K562 (cell line): ENCODE measurements around the gene EPHA2. TPM values are rescaled to one million over a fixed set of nuclear protein-coding genes. Genes with fewer than 3 reads are reported as not detected.

Source experiments
- ADNP ChIP-seq: fragments of 200-800 bp; sonication (Bioruptor generic); IDR thresholded peaks from 2 replicates; pipeline ENCODE4 v1.6.1; 2016; ENCODE audit warnings: missing genetic modification characterization, missing compliant biosample characterization
- ARHGAP35 ChIP-seq: fragments of 450-650 bp; IDR thresholded peaks from 2 replicates; pipeline ENCODE4 v1.6.1; 2018; ENCODE audit not compliant: partially characterized antibody
- BCL6 ChIP-seq: fragments of 250-450 bp; sonication (Bioruptor Pico); IDR thresholded peaks from 2 replicates; pipeline ENCODE4 v1.4.0; 2020
- CHCHD3 ChIP-seq: fragments of 250-450 bp; sonication (Bioruptor Pico); IDR thresholded peaks from 2 replicates; pipeline ENCODE4 v2.1.2; 2022; ENCODE audit warnings: mild to moderate bottlenecking
- ETV5 ChIP-seq: sonication (generic); formaldehyde crosslinking; IDR thresholded peaks from 2 replicates; pipeline ENCODE4 v1.4.0; 2020; ENCODE audit warnings: low read depth, mild to moderate bottlenecking, missing genetic modification reagents
- GATA2 ChIP-seq: sonication (generic); formaldehyde crosslinking; IDR thresholded peaks from 2 replicates; pipeline ENCODE4 v1.4.0; 2020; ENCODE audit warnings: mild to moderate bottlenecking, missing genetic modification reagents
- GTF2F1 ChIP-seq: IDR thresholded peaks from 2 replicates; pipeline ENCODE4 v1.6.1; 2011; ENCODE audit warnings: low read depth, low read length, improper control_type of control experiment
- NR4A1 ChIP-seq, 2 experiments: fragments of 250-450 bp in 1 of 2; fragments of 450-650 bp in 1 of 2; sonication (Bioruptor Pico) in 1 of 2; IDR thresholded peaks; 2 replicates each; pipeline versions ENCODE4 v1.4.0 to v1.6.1; 2016 to 2020; ENCODE audit warnings: mild to moderate bottlenecking in 2 of 2, missing compliant biosample characterization in 1 of 2, missing genetic modification characterization in 1 of 2, moderate library complexity in 1 of 2
- PHF8 ChIP-seq: fragments of 200-600 bp; sonication (generic); IDR thresholded peaks from 2 replicates; pipeline ENCODE4 v1.6.1; 2012; ENCODE audit warnings: mixed run types, mild to moderate bottlenecking, inconsistent platforms, low read length, moderate library complexity, borderline replicate concordance
- POLR2B ChIP-seq: fragments of 450-650 bp; IDR thresholded peaks from 2 replicates; pipeline ENCODE4 v1.6.1; 2018; ENCODE audit warnings: low read depth; ENCODE audit not compliant: partially characterized antibody
- PRMT5 ChIP-seq: sonication (generic); formaldehyde crosslinking; IDR thresholded peaks from 2 replicates; pipeline ENCODE4 v1.5.0; 2020; ENCODE audit warnings: missing genetic modification reagents
- SMAD3 ChIP-seq: fragments of 450-650 bp; formaldehyde crosslinking; conservative IDR thresholded peaks from 2 replicates; pipeline ENCODE4 v1.4.0; 2020; ENCODE audit warnings: mild to moderate bottlenecking
- SREBF2 ChIP-seq: sonication (generic); formaldehyde crosslinking; IDR thresholded peaks from 2 replicates; pipeline ENCODE4 v1.4.0; 2020; ENCODE audit warnings: mild to moderate bottlenecking, missing genetic modification reagents
- ZNF146 ChIP-seq: IDR thresholded peaks from one replicate; pipeline ENCODE4 v1.6.1; 2018; ENCODE audit warnings: missing compliant biosample characterization; ENCODE audit not compliant: unreplicated experiment
- ZNF212 ChIP-seq: fragments of 450-650 bp; formaldehyde crosslinking; IDR thresholded peaks from 2 replicates; pipeline ENCODE4 v1.4.0; 2020; ENCODE audit warnings: mild to moderate bottlenecking
- ZNF695 ChIP-seq: fragments of 450-650 bp; formaldehyde crosslinking; IDR thresholded peaks from 2 replicates; pipeline ENCODE4 v1.4.0; 2020; ENCODE audit warnings: mild to moderate bottlenecking, moderate library complexity
- polyA plus RNA-seq, 8 experiments: library from polyadenylated mRNA; depleted of rRNA in 4 of 8; stranded (reverse) in 5 of 8; unstranded in 3 of 8; fragments of >200 nt; fragmentation: Nextera tagmentation in 2 of 8; fragmentation: Illumina TruSeq in 1 of 8; extraction: Ambion mirVana in 2 of 8; extraction: Trizol in 1 of 8; gene quantifications; 2 replicates each; pipeline versions ENCODE4 v1.2.1 to v1.2.3, GENCODE V29; 2011 to 2014; ENCODE audit warnings: inconsistent platforms in 1 of 8, missing spikeins in 1 of 8
- total RNA-seq, 7 experiments: library from RNA; depleted of rRNA in 6 of 7; stranded (reverse); fragments of >200 nt in 6 of 7; fragmentation: Illumina TruSeq in 2 of 7; extraction: Trizol in 2 of 7; gene quantifications; 2 replicates each; pipeline versions ENCODE4 v1.2.1 to v1.2.3, GENCODE V29; 2011 to 2021; ENCODE audit warnings: low replicate concordance in 1 of 7
- TF ChIP-seq, protein P1 (sequence below): fragments of 200-800 bp; sonication (Bioruptor generic); IDR thresholded peaks from 2 replicates; pipeline ENCODE4 v1.6.1; 2017; ENCODE audit warnings: missing genetic modification characterization, missing compliant biosample characterization
- TF ChIP-seq, protein P2 (sequence below), 2 experiments: fragments of 450-650 bp; conservative IDR thresholded peaks; 2 replicates each; pipeline ENCODE4 v1.6.1; 2017; ENCODE audit warnings: mild to moderate bottlenecking in 2 of 2, moderate library complexity in 2 of 2
- TF ChIP-seq, protein P3 (sequence below): IDR thresholded peaks from 2 replicates; pipeline ENCODE4 v1.6.1; 2011; ENCODE audit warnings: borderline replicate concordance, low read depth, mild to moderate bottlenecking, moderate library complexity, low read length; ENCODE audit not compliant: insufficient read depth, poor library complexity, severe bottlenecking

Gene EPHA2
- total and polyA plus RNA-seq, 9 of the 15 experiments (the other 6 are each of a cell fraction or from before 2014, with no cell fraction given): 0.04 to 0.40 (median 0.07) TPM; not detected in 4

DNA sequence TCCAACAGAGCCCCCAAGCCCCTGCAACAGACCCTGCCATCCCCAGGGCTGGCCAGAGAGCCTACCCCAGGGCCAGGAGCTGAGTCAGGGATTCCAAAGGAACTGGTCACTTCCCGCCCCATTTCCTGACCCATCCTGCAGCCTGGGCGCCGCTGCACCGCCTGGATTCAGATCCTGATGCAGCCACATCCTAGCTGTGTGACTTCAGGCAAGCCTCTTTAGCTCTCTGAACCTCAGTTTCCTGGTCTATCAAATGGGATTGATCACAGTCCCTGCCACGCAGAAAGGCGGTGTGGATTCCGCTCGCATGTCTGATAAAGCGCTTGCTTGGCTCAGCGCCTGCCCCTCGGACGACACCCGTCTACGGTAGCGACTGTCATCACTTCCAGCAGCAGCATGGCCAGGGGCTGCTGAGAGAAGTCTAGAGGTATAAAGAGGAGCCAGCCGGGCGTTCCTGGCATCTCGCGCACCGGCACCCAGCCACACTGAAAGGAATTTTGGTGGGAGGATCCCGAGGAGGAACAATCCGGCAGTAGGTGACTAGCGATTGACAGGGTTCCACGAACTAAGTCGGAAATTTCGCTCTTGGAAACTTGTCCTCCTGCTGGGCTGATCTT lies 10.1 kb downstream of the EPHA2 start (continued):
- TF ChIP-seq, protein P1, sequence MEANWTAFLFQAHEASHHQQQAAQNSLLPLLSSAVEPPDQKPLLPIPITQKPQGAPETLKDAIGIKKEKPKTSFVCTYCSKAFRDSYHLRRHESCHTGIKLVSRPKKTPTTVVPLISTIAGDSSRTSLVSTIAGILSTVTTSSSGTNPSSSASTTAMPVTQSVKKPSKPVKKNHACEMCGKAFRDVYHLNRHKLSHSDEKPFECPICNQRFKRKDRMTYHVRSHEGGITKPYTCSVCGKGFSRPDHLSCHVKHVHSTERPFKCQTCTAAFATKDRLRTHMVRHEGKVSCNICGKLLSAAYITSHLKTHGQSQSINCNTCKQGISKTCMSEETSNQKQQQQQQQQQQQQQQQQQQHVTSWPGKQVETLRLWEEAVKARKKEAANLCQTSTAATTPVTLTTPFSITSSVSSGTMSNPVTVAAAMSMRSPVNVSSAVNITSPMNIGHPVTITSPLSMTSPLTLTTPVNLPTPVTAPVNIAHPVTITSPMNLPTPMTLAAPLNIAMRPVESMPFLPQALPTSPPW (CRISPR knock-in tag): no peak
- TF ChIP-seq, protein P2, sequence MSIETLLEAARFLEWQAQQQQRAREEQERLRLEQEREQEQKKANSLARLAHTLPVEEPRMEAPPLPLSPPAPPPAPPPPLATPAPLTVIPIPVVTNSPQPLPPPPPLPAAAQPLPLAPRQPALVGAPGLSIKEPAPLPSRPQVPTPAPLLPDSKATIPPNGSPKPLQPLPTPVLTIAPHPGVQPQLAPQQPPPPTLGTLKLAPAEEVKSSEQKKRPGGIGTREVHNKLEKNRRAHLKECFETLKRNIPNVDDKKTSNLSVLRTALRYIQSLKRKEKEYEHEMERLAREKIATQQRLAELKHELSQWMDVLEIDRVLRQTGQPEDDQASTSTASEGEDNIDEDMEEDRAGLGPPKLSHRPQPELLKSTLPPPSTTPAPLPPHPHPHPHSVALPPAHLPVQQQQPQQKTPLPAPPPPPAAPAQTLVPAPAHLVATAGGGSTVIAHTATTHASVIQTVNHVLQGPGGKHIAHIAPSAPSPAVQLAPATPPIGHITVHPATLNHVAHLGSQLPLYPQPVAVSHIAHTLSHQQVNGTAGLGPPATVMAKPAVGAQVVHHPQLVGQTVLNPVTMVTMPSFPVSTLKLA (conservative IDR thresholded peaks at IDR 0.05): peak in 1 of 2 experiments; percentile 72; a peak in 3 of 4 replicates
- TF ChIP-seq POLR2B: peak; percentile 8
- TF ChIP-seq, protein P3, sequence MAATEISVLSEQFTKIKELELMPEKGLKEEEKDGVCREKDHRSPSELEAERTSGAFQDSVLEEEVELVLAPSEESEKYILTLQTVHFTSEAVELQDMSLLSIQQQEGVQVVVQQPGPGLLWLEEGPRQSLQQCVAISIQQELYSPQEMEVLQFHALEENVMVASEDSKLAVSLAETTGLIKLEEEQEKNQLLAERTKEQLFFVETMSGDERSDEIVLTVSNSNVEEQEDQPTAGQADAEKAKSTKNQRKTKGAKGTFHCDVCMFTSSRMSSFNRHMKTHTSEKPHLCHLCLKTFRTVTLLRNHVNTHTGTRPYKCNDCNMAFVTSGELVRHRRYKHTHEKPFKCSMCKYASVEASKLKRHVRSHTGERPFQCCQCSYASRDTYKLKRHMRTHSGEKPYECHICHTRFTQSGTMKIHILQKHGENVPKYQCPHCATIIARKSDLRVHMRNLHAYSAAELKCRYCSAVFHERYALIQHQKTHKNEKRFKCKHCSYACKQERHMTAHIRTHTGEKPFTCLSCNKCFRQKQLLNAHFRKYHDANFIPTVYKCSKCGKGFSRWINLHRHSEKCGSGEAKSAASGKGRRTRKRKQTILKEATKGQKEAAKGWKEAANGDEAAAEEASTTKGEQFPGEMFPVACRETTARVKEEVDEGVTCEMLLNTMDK: no peak
- TF ChIP-seq BCL6 (CRISPR knock-in tag): no peak
- no peak for TF ChIP-seq PHF8
- no peak for TF ChIP-seq ADNP (tag)
- no peak for TF ChIP-seq SMAD3 (CRISPR knock-in tag)
- TF ChIP-seq GATA2: no peak
- TF ChIP-seq SREBF2: no peak
- TF ChIP-seq ZNF212 (CRISPR knock-in tag): no peak
- no peak for TF ChIP-seq GTF2F1
- no peak for TF ChIP-seq CHCHD3 (CRISPR knock-in tag)
- no peak; the same call in 1 of the 2 replicates for TF ChIP-seq NR4A1 (CRISPR knock-in tag; IDR thresholded peaks at IDR 0.05)
- TF ChIP-seq NR4A1 (tag; IDR thresholded peaks at IDR 0.05): no peak
- no peak for TF ChIP-seq ZNF146 (CRISPR knock-in tag)
- no peak for TF ChIP-seq ZNF695 (CRISPR knock-in tag)
- TF ChIP-seq ARHGAP35: no peak
- TF ChIP-seq PRMT5 (CRISPR knock-in tag): no peak
- TF ChIP-seq ETV5 (CRISPR knock-in tag): no peak
